ENCODE measurements around the gene RAMP1. TPM values are rescaled to one million over a fixed set of nuclear protein-coding genes. Genes with fewer than 3 reads are reported as not detected.

Gene RAMP1
- total and polyA plus RNA-seq, 4 donors: 109 to 423 (median 279) TPM

DNA sequence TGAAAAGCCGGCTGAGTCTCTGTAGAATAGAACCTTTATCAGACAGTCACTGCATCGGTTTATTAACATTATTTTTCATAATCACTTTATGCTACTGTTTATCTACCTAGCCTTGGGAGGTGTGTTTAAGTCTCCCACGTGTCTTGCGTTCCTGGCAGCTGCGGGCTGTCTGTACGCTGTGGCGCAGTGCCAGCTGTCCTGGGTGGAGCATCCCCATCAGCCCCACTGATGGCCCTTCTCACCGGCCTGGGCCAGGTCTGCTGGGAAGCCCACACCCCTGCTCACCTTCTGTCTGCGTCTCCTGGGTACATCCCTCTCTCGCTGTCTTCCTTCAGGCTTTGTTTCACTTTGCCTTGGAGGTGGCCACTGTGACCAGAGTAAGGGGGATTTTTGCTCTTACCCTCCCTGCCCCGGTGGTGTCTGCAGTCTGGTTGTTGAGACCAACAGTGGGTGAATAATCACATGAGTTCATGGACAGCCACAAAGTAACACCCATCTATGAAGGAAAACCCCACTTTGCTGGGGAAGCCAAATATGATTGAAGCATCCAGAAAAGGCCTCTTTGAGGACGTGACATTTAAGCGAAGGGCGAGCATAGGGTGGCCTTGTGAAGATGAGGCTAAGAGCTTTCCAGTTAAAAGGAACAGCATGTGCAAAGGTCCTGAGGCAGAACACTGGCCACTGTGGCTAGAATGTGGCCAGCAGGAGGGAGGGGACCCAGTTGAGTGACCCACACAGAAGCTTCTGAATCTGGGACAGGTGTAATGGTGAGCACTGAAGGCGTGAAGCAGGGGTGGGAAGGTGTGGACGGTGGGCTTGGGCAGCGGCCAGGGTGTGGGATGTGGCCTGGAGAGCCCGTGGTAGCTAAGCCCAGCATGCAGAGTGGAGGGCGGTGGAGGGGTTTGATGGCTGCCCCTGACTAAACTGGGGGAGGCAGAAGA, 41.7 kb downstream of the RAMP1 start:
- peak overlapping the region; percentile 31 to 60 for H3K27ac ChIP-seq (ENCODE audit: low read depth in 1 of 2, low read length in 2 of 2)
- intact Hi-C loops (cut with DNase I): no loop called here
- DNase-seq: peak; percentile 39 to 75

DNA sequence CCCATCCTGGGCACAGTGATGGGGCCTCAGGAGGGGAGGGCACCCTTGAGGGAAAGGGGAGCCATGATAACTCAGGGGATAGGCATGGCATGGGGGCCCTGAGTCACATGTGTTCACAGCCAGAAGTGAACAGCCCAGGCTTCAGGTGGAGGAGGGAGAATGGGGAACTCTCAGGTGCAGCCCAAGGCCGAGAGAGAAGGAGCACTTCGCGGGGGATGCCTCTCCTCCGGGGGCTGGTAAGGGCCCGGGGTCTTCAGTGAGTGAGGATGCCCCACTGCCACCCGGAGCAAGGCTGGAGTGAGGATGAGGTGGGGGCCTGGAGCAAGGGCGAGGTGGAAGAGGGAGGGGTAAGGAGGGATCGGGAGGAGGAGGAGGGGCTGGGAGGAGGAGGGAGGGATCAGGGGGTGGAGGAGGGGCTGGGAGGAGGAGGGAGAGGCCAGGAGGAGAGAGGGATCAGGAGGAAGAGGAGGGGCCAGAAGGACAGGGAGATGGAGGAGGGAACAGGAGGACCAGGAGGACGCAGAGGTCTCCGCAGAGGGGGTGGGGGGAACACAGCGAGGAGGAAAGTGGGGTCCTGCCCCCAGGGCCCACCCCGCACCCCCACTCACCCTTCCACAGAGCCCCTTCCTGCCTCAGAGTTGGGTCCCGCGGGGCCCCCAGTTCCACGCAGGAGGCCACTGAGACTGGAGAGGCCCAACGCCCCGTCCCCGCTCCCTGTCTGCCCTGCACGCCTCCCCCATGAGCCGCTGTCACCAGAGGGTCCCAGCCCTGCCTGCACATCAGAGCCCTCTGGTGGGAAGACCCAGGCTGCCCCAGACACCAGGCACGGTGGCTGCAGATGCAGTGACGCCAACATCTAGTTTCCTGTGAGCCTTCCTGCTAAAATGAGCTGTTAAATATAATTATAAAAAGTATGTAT, 42.8 kb downstream of the RAMP1 start:
- DNase-seq: peak; percentile 45 to 75
- H3K27ac ChIP-seq (ENCODE audit: low read depth in 1 of 2, low read length in 2 of 2): peak overlapping the region; percentile 25 to 76
- H3K4me1 ChIP-seq (ENCODE audit: control insufficient read depth in 1 of 2, insufficient read depth in 2 of 2, low read length in 2 of 2): peaks cover 0 to 7% of the 10 kb centered on the region in 2 donors
- 84 to 85% methylated on average over 16 to 22 of the region's 22 CpGs for WGBS, 2 donors
- intact Hi-C loops (cut with DNase I): no loop called here
- no peaks in the 10 kb centered on the region for H3K36me3 ChIP-seq (ENCODE audit: control insufficient read depth in 1 of 2, insufficient read depth in 2 of 2, low read length in 1 of 2)
- no peak overlapping the region for H3K4me3 ChIP-seq (ENCODE audit: low read length in 2 of 2)
- ATAC-seq (ENCODE audit: low FRiP score): no peak
- no peaks in the 10 kb centered on the region for H3K27me3 ChIP-seq (ENCODE audit: control insufficient read depth in 1 of 2, insufficient read depth in 2 of 2, low read length in 1 of 2)
- no peaks in the 10 kb centered on the region for H3K9me3 ChIP-seq (ENCODE audit: control insufficient read depth, low read length)

More for the DNA sequence above, 41.7 kb downstream of the RAMP1 start:
- WGBS, 2 donors: 85 to 89% methylated on average over 19 of the region's 19 CpGs
- Histone ChIP-seq H3K36me3 (ENCODE audit: control insufficient read depth in 1 of 2, insufficient read depth in 2 of 2, low read length in 1 of 2) (no peaks in the 10 kb centered on the region), H3K4me1 (ENCODE audit: control insufficient read depth in 1 of 2, insufficient read depth in 2 of 2, low read length in 2 of 2) (peaks cover 0 to 7% of the 10 kb centered on the region in 2 donors), H3K9me3 (ENCODE audit: control insufficient read depth, low read length) (no peaks in the 10 kb centered on the region), H3K4me3 (ENCODE audit: low read length in 2 of 2) (no peak overlapping the region), H3K27me3 (ENCODE audit: control insufficient read depth in 1 of 2, insufficient read depth in 2 of 2, low read length in 1 of 2) (no peaks in the 10 kb centered on the region)
- ATAC-seq (ENCODE audit: low FRiP score): no peak

DNA sequence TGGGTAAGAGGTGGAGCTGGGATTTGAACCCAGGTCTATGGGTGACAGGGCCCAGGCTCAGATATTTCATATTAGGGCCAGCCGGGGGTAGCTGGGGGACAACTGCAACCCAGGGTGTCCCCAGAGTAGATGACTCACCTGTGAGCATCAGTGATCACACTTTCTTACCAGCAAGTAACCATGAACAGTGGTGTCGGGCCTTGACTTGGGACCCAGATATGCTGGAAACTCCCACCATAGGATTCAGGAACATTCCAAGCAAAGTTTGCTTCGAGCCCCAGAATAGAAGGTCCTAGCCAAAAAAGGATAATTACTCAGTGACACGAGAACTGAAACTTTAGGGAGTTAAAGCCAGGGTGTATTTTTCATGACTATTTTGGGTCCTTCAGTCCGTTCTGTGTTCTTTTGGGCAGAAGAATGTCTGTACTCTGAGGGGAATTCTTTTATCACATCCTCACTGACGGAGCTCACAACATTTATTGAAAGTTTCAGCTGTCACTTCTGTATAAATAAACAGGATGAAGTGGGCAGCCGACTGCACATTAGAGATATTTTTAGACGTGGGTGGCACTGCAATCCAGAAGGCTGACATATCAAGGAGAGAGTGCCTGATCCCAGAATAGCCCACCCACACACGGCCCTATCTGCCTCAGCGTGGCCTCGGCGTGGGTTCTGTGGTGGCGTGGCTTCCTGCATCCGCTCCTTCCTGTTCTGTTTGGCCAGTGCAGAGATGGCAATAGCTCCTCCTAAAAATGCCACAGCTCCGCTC, 45.6 kb downstream of the RAMP1 start:
- DNase-seq (peak; percentile 88 to 94), ATAC-seq (ENCODE audit: low FRiP score) (peak; percentile 90)
- H3K36me3 ChIP-seq (ENCODE audit: control insufficient read depth in 1 of 2, insufficient read depth in 2 of 2, low read length in 1 of 2): no peaks in the 10 kb centered on the region
- H3K9me3 ChIP-seq (ENCODE audit: control insufficient read depth, low read length): no peaks in the 10 kb centered on the region
- H3K4me3 ChIP-seq (ENCODE audit: low read length in 2 of 2): no peak overlapping the region
- H3K27me3 ChIP-seq (ENCODE audit: control insufficient read depth in 1 of 2, insufficient read depth in 2 of 2, low read length in 1 of 2): no peaks in the 10 kb centered on the region
- peaks cover 0 to 2% of the 10 kb centered on the region in 2 donors for H3K4me1 ChIP-seq (ENCODE audit: control insufficient read depth in 1 of 2, insufficient read depth in 2 of 2, low read length in 2 of 2)
- H3K27ac ChIP-seq (ENCODE audit: low read depth in 1 of 2, low read length in 2 of 2): peak overlapping the region; percentile 94 to 95
- WGBS, 2 donors: 0 to 3% methylated on average over 15 of the region's 15 CpGs
- intact Hi-C loops (cut with DNase I): no loop called here

DNA sequence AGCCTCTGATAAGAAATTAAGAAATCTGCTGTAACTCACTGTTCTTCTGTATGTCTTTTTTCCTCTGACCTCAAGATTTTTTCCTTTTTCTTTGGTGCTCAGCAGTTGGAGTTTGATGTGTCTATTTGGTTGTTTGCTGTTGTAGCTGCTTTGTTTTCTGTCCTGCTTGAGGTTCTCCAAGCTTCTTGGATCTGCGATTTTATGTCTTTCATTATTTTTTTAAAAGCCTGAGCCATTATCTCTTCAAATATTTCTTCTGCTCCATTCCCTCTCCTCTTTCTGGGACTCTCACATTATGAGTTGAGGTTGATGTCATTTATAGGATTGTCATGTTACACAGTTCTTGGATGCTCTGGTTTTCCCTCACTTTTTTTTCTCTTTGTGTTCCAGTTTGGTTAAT, 47.7 kb downstream of the RAMP1 start:
- no peak for ATAC-seq (ENCODE audit: low FRiP score)
- H3K27ac ChIP-seq (ENCODE audit: low read depth in 1 of 2, low read length in 2 of 2): no peak overlapping the region
- WGBS, 2 donors: 96 to 99% methylated on average over 1 of the region's 1 CpG
- intact Hi-C loops (cut with DNase I): no loop called here
- H3K9me3 ChIP-seq (ENCODE audit: control insufficient read depth, low read length): no peaks in the 10 kb centered on the region
- no peak for DNase-seq
- no peaks in the 10 kb centered on the region for H3K36me3 ChIP-seq (ENCODE audit: control insufficient read depth in 1 of 2, insufficient read depth in 2 of 2, low read length in 1 of 2)
- H3K27me3 ChIP-seq (ENCODE audit: control insufficient read depth in 1 of 2, insufficient read depth in 2 of 2, low read length in 1 of 2): no peaks in the 10 kb centered on the region
- no peak overlapping the region for H3K4me3 ChIP-seq (ENCODE audit: low read length in 2 of 2)
- no peaks in the 10 kb centered on the region for H3K4me1 ChIP-seq (ENCODE audit: control insufficient read depth in 1 of 2, insufficient read depth in 2 of 2, low read length in 2 of 2)

DNA sequence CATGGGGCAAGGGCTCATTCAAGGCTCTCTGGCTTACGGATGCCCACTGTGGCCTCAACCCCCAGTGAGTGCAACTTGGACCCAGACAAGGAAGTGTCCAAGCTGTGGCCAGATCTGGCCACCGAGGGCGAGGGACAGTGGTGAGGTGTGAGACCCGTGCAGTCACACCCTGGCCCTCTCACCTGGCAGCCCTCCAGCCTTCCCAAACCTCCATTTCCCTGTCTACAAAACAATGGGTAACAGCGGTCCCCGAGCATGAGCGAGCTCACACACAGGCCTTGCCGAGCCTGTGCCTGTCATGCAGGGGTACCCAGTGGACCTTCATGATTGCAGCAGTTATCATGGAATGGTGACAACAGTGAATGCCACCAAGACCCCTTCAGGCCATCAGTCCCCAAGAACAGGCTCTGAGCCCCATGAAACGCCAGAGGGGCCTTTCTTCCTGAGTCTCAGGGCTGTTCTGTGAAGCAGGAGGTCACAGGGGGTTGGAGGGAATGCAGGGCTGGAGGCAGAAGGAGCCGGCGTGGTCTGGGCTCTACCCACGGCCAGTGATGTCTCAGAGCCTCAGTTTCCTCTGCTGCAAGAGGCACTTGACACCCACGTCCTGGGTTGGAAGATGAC, 49.8 kb downstream of the RAMP1 start:
- Histone ChIP-seq H3K4me1 (ENCODE audit: control insufficient read depth in 1 of 2, insufficient read depth in 2 of 2, low read length in 2 of 2) (no peaks in the 10 kb centered on the region), H3K9me3 (ENCODE audit: control insufficient read depth, low read length) (no peaks in the 10 kb centered on the region), H3K27me3 (ENCODE audit: control insufficient read depth in 1 of 2, insufficient read depth in 2 of 2, low read length in 1 of 2) (no peaks in the 10 kb centered on the region), H3K4me3 (ENCODE audit: low read length in 2 of 2) (no peak overlapping the region), H3K36me3 (ENCODE audit: control insufficient read depth in 1 of 2, insufficient read depth in 2 of 2, low read length in 1 of 2) (no peaks in the 10 kb centered on the region), H3K27ac (ENCODE audit: low read depth in 1 of 2, low read length in 2 of 2) (peak overlapping the region in 1 of 2 donors; percentile 2)
- WGBS, 2 donors: 92 to 95% methylated on average over 13 of the region's 13 CpGs
- intact Hi-C loops (cut with DNase I): no loop called here
- DNase-seq (no peak), ATAC-seq (ENCODE audit: low FRiP score) (no peak)

DNA sequence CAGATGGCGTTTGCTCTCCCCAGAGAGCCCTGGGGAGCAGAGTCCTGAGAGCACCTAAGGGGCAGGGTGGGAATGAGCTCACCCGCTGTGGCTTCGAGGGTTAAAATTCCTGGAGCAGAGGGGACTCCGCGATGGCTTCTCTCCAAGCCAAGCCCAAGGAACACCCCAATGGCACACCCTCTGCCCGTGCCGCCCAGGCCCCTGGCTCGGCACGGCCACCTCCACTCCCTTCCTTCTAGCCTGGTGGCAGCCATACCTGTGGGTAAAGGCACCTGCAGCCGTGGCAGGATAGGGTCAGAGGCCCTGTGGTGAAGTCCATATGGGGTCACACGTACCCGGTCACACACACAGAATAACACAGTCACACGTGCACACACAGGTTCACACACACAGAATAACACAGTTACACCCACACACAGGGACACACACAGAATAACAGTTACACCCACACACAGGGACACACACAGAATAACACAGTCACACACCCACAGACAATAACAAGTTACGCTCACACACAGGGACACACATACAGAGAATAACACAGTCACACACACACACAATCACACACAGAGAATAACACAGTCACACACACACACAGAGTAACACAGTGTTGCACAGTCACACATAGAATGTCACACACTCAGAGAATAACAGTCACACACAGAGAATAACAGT, 50.5 kb downstream of the RAMP1 start:
- H3K36me3 ChIP-seq (ENCODE audit: control insufficient read depth in 1 of 2, insufficient read depth in 2 of 2, low read length in 1 of 2): no peaks in the 10 kb centered on the region
- no peaks in the 10 kb centered on the region for H3K27me3 ChIP-seq (ENCODE audit: control insufficient read depth in 1 of 2, insufficient read depth in 2 of 2, low read length in 1 of 2)
- 85 to 91% methylated on average over 14 of the region's 14 CpGs for WGBS, 2 donors
- H3K4me3 ChIP-seq (ENCODE audit: low read length in 2 of 2): no peak overlapping the region
- peak overlapping the region in 1 of 2 donors; percentile 13 for H3K27ac ChIP-seq (ENCODE audit: low read depth in 1 of 2, low read length in 2 of 2)
- H3K9me3 ChIP-seq (ENCODE audit: control insufficient read depth, low read length): no peaks in the 10 kb centered on the region
- intact Hi-C loops (cut with DNase I): no loop called here
- no peaks in the 10 kb centered on the region for H3K4me1 ChIP-seq (ENCODE audit: control insufficient read depth in 1 of 2, insufficient read depth in 2 of 2, low read length in 2 of 2)
- ATAC-seq (ENCODE audit: low FRiP score) (no peak), DNase-seq (no peak)

DNA sequence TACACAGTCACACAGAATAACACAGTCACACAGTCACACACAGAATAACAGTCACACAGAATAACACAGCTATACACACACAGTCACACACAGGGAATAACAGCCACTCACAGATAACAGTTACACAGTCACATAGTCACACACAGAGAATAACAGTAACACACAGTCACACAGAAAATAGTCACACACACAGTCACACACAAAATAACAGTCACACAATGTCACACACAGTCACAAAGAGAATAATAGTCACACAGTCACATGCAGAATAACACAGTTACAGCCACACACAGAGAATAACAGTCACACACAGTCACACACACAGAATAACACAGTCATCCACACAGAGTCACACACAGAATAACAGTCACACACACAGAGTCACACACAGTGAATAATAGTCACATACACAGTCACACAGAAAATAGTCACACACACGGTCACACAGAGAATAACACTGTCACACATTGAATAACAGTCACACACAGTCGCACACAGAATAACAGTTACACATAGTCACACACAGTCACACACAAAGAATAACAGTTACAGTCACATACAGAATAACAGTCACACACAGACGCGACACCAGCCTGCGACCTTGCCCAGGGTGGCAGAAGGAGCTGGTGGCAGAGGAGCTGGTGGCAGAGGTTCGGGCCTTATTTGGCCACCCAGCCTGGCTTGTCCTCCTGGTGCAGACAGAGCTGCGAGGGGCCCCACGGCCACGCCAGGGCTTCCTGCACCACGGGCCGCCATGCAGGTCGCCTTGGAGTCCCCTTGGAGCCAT, 51.3 kb downstream of the RAMP1 start:
- H3K27ac ChIP-seq (ENCODE audit: low read depth in 1 of 2, low read length in 2 of 2): peak overlapping the region in 1 of 2 donors; percentile 13
- DNase-seq (no peak), ATAC-seq (ENCODE audit: low FRiP score) (no peak)
- intact Hi-C loops (cut with DNase I): no loop called here
- 96 to 97% methylated on average over 12 of the region's 12 CpGs for WGBS, 2 donors
- H3K4me1 ChIP-seq (ENCODE audit: control insufficient read depth in 1 of 2, insufficient read depth in 2 of 2, low read length in 2 of 2): no peaks in the 10 kb centered on the region
- H3K27me3 ChIP-seq (ENCODE audit: control insufficient read depth in 1 of 2, insufficient read depth in 2 of 2, low read length in 1 of 2): no peaks in the 10 kb centered on the region
- no peaks in the 10 kb centered on the region for H3K36me3 ChIP-seq (ENCODE audit: control insufficient read depth in 1 of 2, insufficient read depth in 2 of 2, low read length in 1 of 2)
- no peak overlapping the region for H3K4me3 ChIP-seq (ENCODE audit: low read length in 2 of 2)
- H3K9me3 ChIP-seq (ENCODE audit: control insufficient read depth, low read length): no peaks in the 10 kb centered on the region
